Hematopoietic multipotent progenitor cell treated with erythropoietin and hydrocortisone succinate and interleukin-3 and kit ligand, for 4 days (in vitro differentiated cells): Measurements from ENCODE around the gene ACAP2.
"Not testable (repeated sequence)": the region's sequence is repeated elsewhere in the genome, so short reads cannot be mapped to it uniquely, and the experiment has no call there.

ENCODE experiments used
- DNase-seq: peaks from one replicate; pipeline ENCODE4 v3.0.0-alpha.2; 2015

ACAP2 gene

GRCh38 chr3:195441992-195442572 is 738 bp downstream of the ACAP2 start:
- peak; percentile 87 for DNase-seq

DNA sequence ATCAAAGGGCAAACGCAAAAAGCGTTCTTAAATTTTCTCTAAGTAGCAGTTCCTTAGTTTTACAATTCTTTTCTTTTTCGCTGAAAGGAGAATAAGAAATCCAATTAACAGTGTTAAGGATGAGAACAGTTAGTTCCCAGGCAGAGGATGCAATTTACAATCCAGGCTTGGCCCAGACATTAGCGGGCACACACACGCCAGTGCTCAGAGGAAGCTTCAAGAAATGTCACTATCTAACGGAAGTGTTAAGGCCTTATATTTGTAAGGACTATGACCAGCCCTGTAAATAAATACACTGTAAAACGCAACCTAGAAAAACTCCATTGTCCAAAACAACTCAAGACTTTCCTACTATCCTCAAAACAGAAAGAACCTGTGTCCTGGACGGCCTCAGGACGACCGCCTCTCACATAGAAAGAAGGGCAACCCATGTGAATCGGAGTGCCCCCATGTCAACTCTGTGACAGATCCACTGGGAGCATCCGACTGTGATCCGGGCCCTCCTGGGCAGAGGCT is 1.3 kb downstream of the ACAP2 start:
- peak; percentile 52 for DNase-seq

DNA sequence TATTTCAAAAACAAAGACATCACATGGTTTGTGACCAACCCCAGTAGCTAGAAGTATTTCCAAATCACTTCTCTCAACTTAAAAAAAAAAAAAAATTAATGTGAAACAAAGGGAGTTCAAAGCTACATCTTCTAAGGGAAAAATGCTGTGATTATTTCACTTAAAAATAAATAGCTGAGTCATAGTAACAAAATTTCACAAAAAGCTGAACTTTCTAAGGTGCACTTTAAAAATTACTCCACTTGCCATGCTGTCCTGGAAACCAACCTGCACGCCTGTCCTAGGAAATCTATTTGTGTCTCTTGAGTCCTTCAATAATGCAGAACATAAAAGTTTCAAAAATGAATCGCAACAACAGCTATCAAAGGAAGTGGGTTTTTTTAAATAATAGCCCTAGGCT is 1.8 kb downstream of the ACAP2 start:
- DNase-seq: no peak

- DNase-seq: no peak
Observed at GRCh38 chr3:195440379-195440778, 2.4 kb downstream of the ACAP2 start.

GRCh38 chr3:195438371-195438770 is 4.4 kb downstream of the ACAP2 start:
- no peak for DNase-seq

DNA sequence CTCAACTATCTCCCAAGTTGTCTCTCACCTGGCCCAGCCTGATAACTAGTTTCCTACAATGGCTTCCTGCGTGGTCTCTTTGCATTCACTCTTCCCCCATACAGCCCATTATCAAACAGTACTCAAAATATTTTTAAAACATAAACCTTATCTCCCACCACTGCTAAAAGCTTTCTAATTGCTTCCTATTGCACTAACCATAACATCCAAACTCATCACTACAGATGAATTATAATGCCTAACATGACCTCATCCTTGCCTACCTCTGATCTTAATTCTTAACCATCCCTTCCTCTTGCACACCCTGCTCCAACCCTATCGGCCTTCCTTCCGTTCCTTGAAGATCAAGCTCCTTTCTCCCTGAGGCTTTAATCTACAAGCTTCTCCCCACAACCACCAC is 17.0 kb downstream of the ACAP2 start:
- DNase-seq: peak; percentile 38

DNA sequence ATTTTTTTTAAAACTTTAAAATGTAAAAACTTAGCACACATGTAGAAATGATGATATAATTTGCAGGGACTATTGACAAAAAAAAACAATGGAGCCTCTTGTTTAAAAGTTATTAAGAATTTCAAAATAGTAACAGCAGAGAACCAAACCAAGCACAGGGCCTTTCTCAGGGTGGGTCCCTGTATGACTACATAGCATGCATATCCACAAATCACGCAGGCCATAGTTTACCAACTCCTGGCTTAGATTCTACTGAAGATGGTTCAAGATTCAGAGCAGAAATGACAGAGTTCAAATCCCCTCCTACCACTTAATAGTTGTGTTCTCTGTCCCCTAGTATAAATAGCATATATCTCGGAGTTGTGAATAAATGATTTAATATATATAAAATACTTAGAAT is 19.0 kb downstream of the ACAP2 start:
- DNase-seq: no peak

- no peak for DNase-seq
Observed at GRCh38 chr3:195421400-195421799, 21.4 kb downstream of the ACAP2 start.

DNA sequence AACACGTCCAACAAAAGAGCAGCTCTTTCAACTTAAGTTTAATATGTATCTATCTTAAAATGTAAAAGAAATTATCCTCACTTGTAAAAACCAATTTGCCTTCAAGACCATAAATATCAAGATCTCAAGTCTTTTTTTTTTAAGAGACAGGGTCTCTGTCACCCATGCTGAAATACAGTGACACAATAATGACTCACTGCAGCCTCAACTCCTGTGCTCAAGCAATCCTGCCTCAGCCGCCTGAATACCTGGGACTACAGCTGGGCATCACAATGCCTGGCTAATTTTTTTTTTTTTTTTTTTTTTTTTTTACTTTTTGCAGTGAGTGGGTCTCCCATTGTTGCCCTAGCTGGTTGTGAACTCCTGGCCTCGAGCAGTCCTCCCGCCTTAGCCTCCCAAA is 26.0 kb downstream of the ACAP2 start:
- DNase-seq: no peak

DNA sequence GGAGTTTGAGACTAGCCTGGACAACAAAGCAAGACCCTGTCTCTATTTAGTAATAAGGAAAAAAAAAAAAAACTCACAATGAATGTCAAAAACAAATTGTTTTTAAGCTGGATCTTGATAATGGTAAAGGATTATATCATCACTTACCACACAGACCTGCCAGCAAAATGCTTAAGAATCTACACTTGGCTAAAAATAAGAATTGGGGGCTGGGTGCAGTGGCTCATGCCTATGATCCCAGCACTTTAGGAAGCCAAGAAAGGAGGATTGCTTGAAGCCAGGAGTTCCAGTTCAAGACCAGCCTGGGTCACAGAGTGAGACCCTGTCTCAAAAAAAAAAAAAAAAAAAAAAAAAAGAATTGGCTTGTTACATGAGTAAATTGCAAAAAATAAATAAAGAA is 31.0 kb downstream of the ACAP2 start:
- peak; percentile 14 for DNase-seq

GRCh38 chr3:195410546-195410945 is 32.3 kb downstream of the ACAP2 start:
- DNase-seq: no peak

- DNase-seq: no peak
Observed at GRCh38 chr3:195407531-195408409, 35.0 kb downstream of the ACAP2 start.

DNA sequence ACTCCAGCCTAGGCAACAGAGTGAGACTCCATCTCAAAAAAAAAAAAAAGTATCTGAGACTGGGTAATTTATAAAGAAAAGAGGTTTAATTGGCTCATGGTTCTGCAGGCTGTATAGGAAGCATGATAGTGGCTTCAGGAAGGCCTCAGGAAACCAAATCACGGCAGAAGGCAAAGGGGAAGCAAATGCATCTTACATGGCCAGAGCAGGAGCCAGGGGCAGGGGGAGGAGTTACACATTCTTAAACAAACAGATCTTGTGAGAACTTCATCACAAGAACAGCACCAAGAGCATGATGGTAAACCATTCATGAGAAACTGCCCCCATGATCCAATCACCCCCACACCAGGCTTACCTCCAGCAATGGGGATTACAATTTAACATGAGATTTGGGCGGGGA is 37.2 kb downstream of the ACAP2 start:
- no peak for DNase-seq

DNA sequence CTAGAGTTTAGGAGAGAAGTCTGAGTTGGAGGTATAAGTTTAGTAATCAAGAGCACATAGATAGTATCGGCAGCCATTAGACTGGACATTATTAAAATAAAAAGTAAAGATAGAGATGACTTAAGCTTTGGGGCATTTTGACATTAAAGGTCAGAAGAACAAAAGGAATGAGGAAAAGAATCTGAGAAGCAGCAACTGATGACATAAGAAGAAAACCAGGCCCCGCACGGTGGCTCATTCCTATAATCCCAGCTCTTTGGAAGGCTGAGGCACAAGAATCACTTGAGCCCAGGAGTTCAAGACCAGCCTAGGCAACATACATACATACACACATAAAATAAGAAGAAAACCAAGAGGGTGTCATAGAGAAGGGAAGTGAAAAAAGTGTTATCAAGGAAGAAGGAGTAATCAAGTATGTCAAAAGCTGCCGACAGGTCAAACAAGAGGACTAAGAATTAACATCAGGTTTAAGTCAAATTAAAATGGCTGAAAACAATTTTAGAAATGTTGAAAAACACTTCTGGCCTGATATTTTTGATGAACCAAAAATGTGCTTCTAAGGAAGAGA is 38.9 kb downstream of the ACAP2 start:
- DNase-seq: no peak

DNA sequence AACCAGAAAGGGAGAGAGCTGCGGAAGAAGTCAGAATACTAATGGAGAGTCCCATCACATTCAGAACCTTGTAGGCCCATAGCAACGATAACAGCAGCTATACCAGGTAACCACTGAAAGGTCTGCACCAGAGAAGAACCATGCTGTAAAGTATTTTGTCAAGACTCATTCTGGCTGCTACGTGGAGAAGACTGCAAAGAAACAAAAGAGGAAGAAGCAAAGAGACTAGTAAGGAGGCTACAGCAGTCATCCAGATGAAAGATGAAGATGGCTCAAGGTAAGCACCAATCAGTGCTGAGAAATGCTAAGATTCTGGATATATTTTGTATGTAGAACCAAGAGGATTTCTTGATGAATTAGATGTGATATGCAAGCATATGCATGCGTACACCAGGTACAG is 39.6 kb downstream of the ACAP2 start:
- DNase-seq: peak; percentile 21

- DNase-seq: no peak
Observed at GRCh38 chr3:195401943-195402342, 40.9 kb downstream of the ACAP2 start.

GRCh38 chr3:195398460-195398859 is 44.4 kb downstream of the ACAP2 start:
- not testable (repeated sequence) for DNase-seq

DNA sequence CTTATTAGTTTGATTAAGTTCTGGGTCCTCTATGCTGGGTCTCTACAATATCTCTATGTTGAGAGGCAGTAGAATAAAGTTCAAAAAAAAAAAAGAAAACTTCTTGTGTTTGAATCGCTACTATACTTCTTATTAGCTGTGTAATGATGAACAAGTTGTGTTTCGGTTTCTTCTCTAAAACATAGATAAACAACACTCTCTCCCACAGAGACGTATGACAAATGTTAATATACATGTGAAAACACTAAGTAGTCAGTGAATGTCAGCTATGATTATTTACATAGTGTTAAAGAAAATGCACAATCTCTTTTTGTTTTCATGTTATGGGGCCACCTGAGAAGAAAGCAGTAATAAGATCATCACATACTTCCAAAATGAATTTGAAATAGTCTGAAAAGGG is 45.3 kb downstream of the ACAP2 start:
- no peak for DNase-seq

DNA sequence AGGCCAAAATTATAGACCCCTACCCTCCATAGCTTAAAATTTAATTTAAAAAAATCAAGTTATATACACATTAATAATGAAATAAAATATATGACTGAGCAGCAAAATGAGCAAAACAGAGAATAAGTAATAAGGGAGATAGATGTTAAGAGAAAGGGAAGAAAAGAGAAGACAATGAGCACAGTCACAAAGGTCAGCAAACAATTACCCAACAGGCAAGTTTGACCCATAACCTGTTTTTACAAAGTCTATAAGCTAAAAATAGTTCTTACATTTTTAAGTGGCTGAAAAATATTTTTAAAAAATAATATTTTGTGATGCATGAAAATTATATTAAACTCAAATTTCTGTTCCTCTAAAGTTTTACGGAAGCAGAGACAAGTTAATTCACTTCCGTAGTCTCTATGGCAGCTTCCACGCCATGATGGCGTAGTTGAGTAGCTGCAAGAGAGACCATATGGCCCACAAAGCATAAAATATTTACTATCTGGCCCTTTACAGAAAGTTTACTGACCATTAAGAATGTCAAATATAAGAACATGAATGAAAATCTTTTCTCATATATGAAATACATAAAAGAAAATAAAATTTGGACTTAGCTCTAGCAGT is 47.5 kb downstream of the ACAP2 start:
- DNase-seq: no peak

GRCh38 chr3:195394700-195395099 is 48.1 kb downstream of the ACAP2 start:
- DNase-seq: no peak

DNA sequence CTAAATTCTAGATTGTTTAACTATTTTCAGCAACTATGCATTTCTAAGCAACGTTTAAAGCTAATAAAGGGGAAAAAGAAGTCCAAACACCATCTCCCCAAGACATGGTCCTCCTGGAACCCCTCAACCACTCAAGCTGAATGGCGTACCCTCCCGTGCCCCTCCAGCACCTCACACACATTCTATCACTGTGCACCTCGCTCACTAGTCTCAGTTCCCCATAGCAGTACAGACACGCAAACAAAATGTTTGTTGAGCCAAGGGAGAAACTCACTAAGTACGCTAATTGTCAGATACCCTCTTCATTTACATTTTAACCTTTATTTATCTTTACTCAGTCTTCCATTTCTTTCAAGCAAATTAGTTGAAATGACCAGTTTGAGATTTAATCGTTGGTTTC is 48.8 kb downstream of the ACAP2 start:
- no peak for DNase-seq

- no peak for DNase-seq
Observed at GRCh38 chr3:195388380-195388779, 54.4 kb downstream of the ACAP2 start.

GRCh38 chr3:195386739-195387138 is 56.1 kb downstream of the ACAP2 start:
- DNase-seq: no peak

DNA sequence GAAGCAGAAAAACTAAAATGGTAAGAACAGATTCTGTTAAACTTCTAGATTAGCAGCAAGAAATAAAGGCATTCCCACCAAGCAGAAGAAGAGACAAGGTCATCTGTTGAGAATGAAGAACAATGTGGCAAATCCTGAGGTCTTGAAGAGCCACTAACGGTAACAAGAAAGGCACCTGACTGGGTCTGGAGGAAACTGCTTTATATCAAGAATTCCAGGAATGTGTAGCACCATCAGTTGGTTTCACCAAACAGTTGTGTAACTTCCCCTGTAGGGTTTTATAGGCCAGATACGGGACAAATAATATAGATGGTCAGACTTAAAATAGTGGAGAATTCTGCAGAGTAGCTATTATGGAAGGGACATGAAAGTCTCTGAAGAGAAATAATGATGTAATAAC is 57.3 kb downstream of the ACAP2 start:
- peak; percentile 37 for DNase-seq
